Measurements from ENCODE around the gene PHACTR3. TPM values are rescaled to one million over a fixed set of nuclear protein-coding genes. Genes with fewer than 3 reads are reported as not detected.

The PHACTR3 gene
- total RNA-seq, 1 experiment from 2014 or later: not detected

DNA sequence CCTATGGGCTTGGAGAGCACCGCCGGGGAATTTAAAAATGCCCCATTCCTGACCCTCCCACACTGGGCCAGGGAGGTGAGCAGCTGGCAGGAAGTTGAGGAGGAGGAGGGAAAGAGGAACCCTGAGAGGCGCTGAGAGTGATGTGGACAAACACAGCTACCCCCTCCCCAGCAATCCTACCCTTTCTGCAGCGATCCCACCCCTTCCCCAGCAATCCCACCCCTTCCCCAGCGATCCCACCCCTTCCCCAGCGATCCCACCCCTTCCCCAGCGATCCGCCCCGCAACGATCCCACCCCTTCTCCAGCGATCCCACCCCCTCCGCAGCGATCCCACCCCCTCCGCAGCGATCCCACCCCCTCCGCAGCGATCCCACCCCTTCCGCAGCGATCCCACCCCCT, 217.4 kb downstream of the PHACTR3 start:
- WGBS (ENCODE audit: extremely low coverage, insufficient read length, low lambda C conversion rate): no CpG with 5 or more reads among the region's 19 CpGs
- no peak overlapping the region for H2BK5ac ChIP-seq (ENCODE audit: insufficient read length, low read length)
- peaks cover 17% of the 10 kb centered on the region for H3K27me3 Mint-ChIP-seq (ENCODE audit: low read depth)

More for the DNA sequence above, 217.4 kb downstream of the PHACTR3 start:
- no peak overlapping the region for H2BK12ac ChIP-seq (ENCODE audit: insufficient read length, low read depth, low read length)
- no peak overlapping the region for H3K56ac ChIP-seq (ENCODE audit: insufficient read length, low read depth, low read length)
- DNase-seq: no peak
- TF ChIP-seq, protein P1, sequence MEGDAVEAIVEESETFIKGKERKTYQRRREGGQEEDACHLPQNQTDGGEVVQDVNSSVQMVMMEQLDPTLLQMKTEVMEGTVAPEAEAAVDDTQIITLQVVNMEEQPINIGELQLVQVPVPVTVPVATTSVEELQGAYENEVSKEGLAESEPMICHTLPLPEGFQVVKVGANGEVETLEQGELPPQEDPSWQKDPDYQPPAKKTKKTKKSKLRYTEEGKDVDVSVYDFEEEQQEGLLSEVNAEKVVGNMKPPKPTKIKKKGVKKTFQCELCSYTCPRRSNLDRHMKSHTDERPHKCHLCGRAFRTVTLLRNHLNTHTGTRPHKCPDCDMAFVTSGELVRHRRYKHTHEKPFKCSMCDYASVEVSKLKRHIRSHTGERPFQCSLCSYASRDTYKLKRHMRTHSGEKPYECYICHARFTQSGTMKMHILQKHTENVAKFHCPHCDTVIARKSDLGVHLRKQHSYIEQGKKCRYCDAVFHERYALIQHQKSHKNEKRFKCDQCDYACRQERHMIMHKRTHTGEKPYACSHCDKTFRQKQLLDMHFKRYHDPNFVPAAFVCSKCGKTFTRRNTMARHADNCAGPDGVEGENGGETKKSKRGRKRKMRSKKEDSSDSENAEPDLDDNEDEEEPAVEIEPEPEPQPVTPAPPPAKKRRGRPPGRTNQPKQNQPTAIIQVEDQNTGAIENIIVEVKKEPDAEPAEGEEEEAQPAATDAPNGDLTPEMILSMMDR (conservative IDR thresholded peaks at IDR 0.05): no peak
- H3K9ac ChIP-seq (ENCODE audit: extremely low read depth, insufficient read length, low read length): no peak overlapping the region
- H3K79me2 ChIP-seq (ENCODE audit: insufficient read depth, low read length): no peaks in the 10 kb centered on the region
- Mint-ChIP-seq H3K9me3 (peaks cover 0 to 17% of the 10 kb centered on the region in 2 experiments; a peak in 4 of 5 replicates), H3K27ac (no peak overlapping the region), H3K4me1 (peaks cover 10 to 15% of the 10 kb centered on the region in 2 experiments), H3K4me3 (no peak overlapping the region), H3K36me3 (ENCODE audit: insufficient read depth in 1 of 3, low read depth in 3 of 3) (no peaks in the 10 kb centered on the region)
- no peak overlapping the region for H4K8ac ChIP-seq (replicated peaks; ENCODE audit: insufficient read length, low read depth, low read length)
- no peaks in the 10 kb centered on the region for H4K20me1 ChIP-seq (ENCODE audit: control insufficient read depth, insufficient read depth, insufficient read length)
- no peak overlapping the region for H4K5ac ChIP-seq (ENCODE audit: insufficient read length, low read depth, low read length)
- no peak overlapping the region for H4K91ac ChIP-seq (ENCODE audit: insufficient read length, low read depth, low read length)
- H2BK120ac ChIP-seq (ENCODE audit: low read depth, low read length, poor library complexity, severe bottlenecking): no peak overlapping the region
- H2AFZ ChIP-seq (ENCODE audit: low read length): no peak overlapping the region
- no peak overlapping the region for H3T11ph ChIP-seq (ENCODE audit: low read length)
- H3K14ac ChIP-seq (ENCODE audit: insufficient read depth, low read length): no peak overlapping the region
- H3K27me3 ChIP-seq (ENCODE audit: insufficient read depth, low read length): no peaks in the 10 kb centered on the region; the same call in 1 of the 2 replicates
- no peaks in the 10 kb centered on the region for H3K9me3 ChIP-seq (ENCODE audit: control insufficient read depth, low read depth, low read length)
- H3K18ac ChIP-seq (ENCODE audit: insufficient read length, low read depth, low read length): no peak overlapping the region
- H3K4me2 ChIP-seq (ENCODE audit: insufficient read depth, insufficient read length, low read length): no peak overlapping the region
- H3K4ac ChIP-seq (ENCODE audit: low read depth, low read length): no peak overlapping the region
- no peaks in the 10 kb centered on the region for H3K4me1 ChIP-seq (ENCODE audit: insufficient read depth, low read length)
- H3K79me1 ChIP-seq (ENCODE audit: insufficient read depth, low read depth, low read length, poor library complexity, severe bottlenecking): no peaks in the 10 kb centered on the region
- no peak overlapping the region for H3K27ac ChIP-seq (ENCODE audit: insufficient read length, low read depth, low read length)
- H3K23ac ChIP-seq (ENCODE audit: insufficient read length, low read depth, low read length): no peak overlapping the region
- H2AK5ac ChIP-seq (ENCODE audit: insufficient read length, low read length): no peak overlapping the region
- H2BK20ac ChIP-seq (ENCODE audit: low read depth, low read length, poor library complexity, severe bottlenecking): no peak overlapping the region
- H3K23me2 ChIP-seq (ENCODE audit: insufficient read length, low read depth, low read length, poor library complexity, severe bottlenecking): no peaks in the 10 kb centered on the region
- no peak overlapping the region for H2BK15ac ChIP-seq (ENCODE audit: low read depth, low read length)

Measured in H9 (cell line).